MM.1S (cell line): Measurements from ENCODE around the gene ATXN1L.
A peak's percentile ranks its signal among the peaks of the same experiment; 100 is the strongest.

Source experiments
- DNase-seq: peaks from one replicate; pipeline ENCODE4 v3.0.0-alpha.2; 2015
- H2AFZ ChIP-seq: fragments of 300-600 bp; sonication (generic); 2 replicates; pipeline ENCODE4 v1.6.0; 2016; ENCODE audit warnings: antibody characterized with exemption, low read length
- H3F3A ChIP-seq: fragments of 300-600 bp; sonication (generic); 2 replicates; pipeline ENCODE4 v1.6.1; 2016; ENCODE audit warnings: mild to moderate bottlenecking, antibody characterized with exemption, low read length, moderate library complexity, mixed read lengths; ENCODE audit not compliant: insufficient read depth
- H3K27ac ChIP-seq: fragments of 300-600 bp; sonication (generic); 2 replicates; pipeline ENCODE4 v1.5.1; 2016; ENCODE audit warnings: mild to moderate bottlenecking, low read length
- H3K27me3 ChIP-seq: fragments of 300-600 bp; sonication (generic); replicated peaks from 2 replicates; pipeline ENCODE4 v1.6.0; 2016; ENCODE audit warnings: low read length; ENCODE audit not compliant: insufficient read depth
- H3K36me3 ChIP-seq: fragments of 300-600 bp; sonication (generic); replicated peaks from 2 replicates; pipeline ENCODE4 v1.6.1; 2016; ENCODE audit warnings: mild to moderate bottlenecking, low read length, mixed read lengths; ENCODE audit not compliant: insufficient read depth
- H3K4me1 ChIP-seq: fragments of 300-600 bp; sonication (generic); 2 replicates; pipeline ENCODE4 v1.6.1; 2016; ENCODE audit warnings: low read length, mixed read lengths
- H3K4me2 ChIP-seq: fragments of 300-600 bp; sonication (generic); 2 replicates; pipeline ENCODE4 v1.6.0; 2016; ENCODE audit warnings: low read depth, low read length
- H3K4me3 ChIP-seq: fragments of 300-600 bp; sonication (generic); 2 replicates; pipeline ENCODE4 v1.5.1; 2016; ENCODE audit warnings: low read length, mixed read lengths
- H3K79me2 ChIP-seq: fragments of 300-600 bp; sonication (generic); 2 replicates; pipeline ENCODE4 v1.6.1; 2016; ENCODE audit warnings: mixed run types, low read length, mixed read lengths
- H3K9ac ChIP-seq: fragments of 300-600 bp; sonication (generic); 2 replicates; pipeline ENCODE4 v1.6.1; 2016; ENCODE audit warnings: low read length, mixed read lengths
- H3K9me2 ChIP-seq: fragments of 300-600 bp; sonication (generic); replicated peaks from 2 replicates; pipeline ENCODE4 v1.6.1; 2016; ENCODE audit warnings: mild to moderate bottlenecking, low read length, mixed read lengths; ENCODE audit not compliant: insufficient read depth
- H3K9me3 ChIP-seq: fragments of 300-600 bp; sonication (generic); replicated peaks from 2 replicates; pipeline ENCODE4 v1.6.1; 2016; ENCODE audit warnings: mild to moderate bottlenecking, low read length, mixed read lengths; ENCODE audit not compliant: insufficient read depth
- H4K20me1 ChIP-seq: fragments of 300-600 bp; sonication (generic); 2 replicates; pipeline ENCODE4 v1.6.1; 2016; ENCODE audit warnings: mild to moderate bottlenecking, low read length, moderate library complexity, mixed read lengths; ENCODE audit not compliant: insufficient read depth
- CTCF ChIP-seq: fragments of 300-600 bp; sonication (generic); IDR thresholded peaks from 2 replicates; pipeline ENCODE4 v1.5.1; 2016; ENCODE audit warnings: antibody characterized with exemption, low read length, mixed read lengths
- EZH2 ChIP-seq: fragments of 300-600 bp; sonication (generic); optimal IDR thresholded peaks from 2 replicates; pipeline ENCODE3; 2017; ENCODE audit warnings: low read depth, mild to moderate bottlenecking, antibody characterized with exemption, low read length, mixed read lengths
- EZH2phosphoT487 ChIP-seq: fragments of 300-600 bp; sonication (generic); IDR thresholded peaks from 2 replicates; pipeline ENCODE4 v1.6.1; 2018; ENCODE audit warnings: antibody characterized with exemption, low read length

The ATXN1L gene

DNA sequence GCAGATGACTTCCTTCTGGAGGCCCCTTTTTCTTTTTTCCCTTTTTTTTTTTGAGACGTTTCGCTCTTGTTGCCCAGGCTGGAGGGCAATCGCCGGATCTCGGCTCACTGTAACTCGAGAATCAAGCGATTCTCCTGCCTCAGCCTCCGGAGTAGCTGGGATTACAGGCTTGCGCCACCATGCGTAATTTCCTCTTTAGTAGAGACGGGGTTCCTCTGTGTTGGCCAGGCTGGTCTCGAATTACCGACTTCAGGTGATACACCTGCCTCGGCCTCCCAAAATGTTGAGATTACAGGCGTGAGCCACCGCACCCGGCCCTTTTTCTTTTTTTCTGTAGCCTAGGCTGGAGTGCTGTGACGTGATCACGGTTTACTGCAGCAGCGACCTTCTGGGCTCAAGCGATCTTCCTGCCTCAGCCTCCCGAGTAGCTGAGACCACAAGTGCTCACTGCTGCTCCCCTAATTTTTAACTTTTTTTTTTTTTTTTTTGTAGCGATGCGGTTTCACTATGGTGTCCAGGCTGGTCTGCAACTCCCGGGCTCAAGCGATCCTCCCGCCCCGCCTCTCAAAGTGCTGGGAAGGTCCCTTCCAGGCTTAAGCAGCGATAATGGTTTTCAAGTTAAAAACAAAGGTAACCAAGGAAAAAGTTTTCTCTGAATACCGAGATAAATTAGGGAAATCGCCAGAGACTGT, 48.6 kb downstream of the ATXN1L start:
- peak; percentile 77 for DNase-seq
- peaks cover 20% of the 10 kb centered on the region for H3F3A ChIP-seq
- peak overlapping the region; percentile 76 for H2AFZ ChIP-seq

GRCh38 chr16:71894921-71895678, 49.3 kb downstream of the ATXN1L start, which contains the start of gene IST1:
Gene IST1 (plus strand): TSS chr16:71895531. CDS start chr16:71915641, 20,110 bp downstream.
- Histone ChIP-seq H3K36me3 (no peaks in the 10 kb centered on the region), H3K9me2 (no peaks in the 10 kb centered on the region), H3F3A (peaks cover 20% of the 10 kb centered on the region), H3K4me3 (peak within 1 kb of the TSS; percentile 94), H3K9me3 (no peaks in the 10 kb centered on the region), H3K79me2 (peaks cover 48% of the 10 kb centered on the region), H3K27me3 (no peaks in the 10 kb centered on the region), H3K4me2 (peak within 1 kb of the TSS; percentile 95), H3K9ac (peak within 1 kb of the TSS; percentile 91), H3K4me1 (0 out of 2 replicates have a peak, but pooled peaks cover 3% of the 10 kb centered on the region), H3K27ac (peak within 1 kb of the TSS; percentile 80), H2AFZ (peak within 1 kb of the TSS; percentile 82), H4K20me1 (peaks cover 14% of the 10 kb centered on the region; the same call in 1 of the 2 replicates)
- TF ChIP-seq EZH2 (no peak), EZH2phosphoT487 (no peak), CTCF (no peak)
- DNase-seq: peak; percentile 98

More for the DNA sequence above, 48.6 kb downstream of the ATXN1L start:
- H3K9ac ChIP-seq: peak overlapping the region; percentile 91
- peaks cover 10% of the 10 kb centered on the region; the same call in 1 of the 2 replicates for H4K20me1 ChIP-seq
- H3K4me2 ChIP-seq: peak overlapping the region; percentile 95
- no peak for TF ChIP-seq EZH2
- TF ChIP-seq EZH2phosphoT487: no peak
- TF ChIP-seq CTCF: peak; percentile 30; the same call in 1 of the 2 replicates
- H3K27ac ChIP-seq: peak overlapping the region; percentile 80
- H3K9me2 ChIP-seq: no peaks in the 10 kb centered on the region
- peak overlapping the region; percentile 94 for H3K4me3 ChIP-seq
- H3K36me3 ChIP-seq: no peaks in the 10 kb centered on the region
- H3K79me2 ChIP-seq: peaks cover 41% of the 10 kb centered on the region
- 0 out of 2 replicates have a peak, but pooled peaks cover 3% of the 10 kb centered on the region for H3K4me1 ChIP-seq
- H3K27me3 ChIP-seq: no peaks in the 10 kb centered on the region
- no peaks in the 10 kb centered on the region for H3K9me3 ChIP-seq

- Histone ChIP-seq H3K27me3 (no peaks in the 10 kb centered on the region), H3K79me2 (peaks cover 55% of the 10 kb centered on the region), H3K9me2 (no peaks in the 10 kb centered on the region), H3K36me3 (no peaks in the 10 kb centered on the region), H3F3A (peaks cover 23% of the 10 kb centered on the region), H3K27ac (peak overlapping the region; percentile 80), H3K9ac (peak overlapping the region; percentile 91), H2AFZ (peak overlapping the region; percentile 82), H3K4me2 (peak overlapping the region; percentile 60), H4K20me1 (peaks cover 20% of the 10 kb centered on the region), H3K9me3 (no peaks in the 10 kb centered on the region), H3K4me1 (0 out of 2 replicates have a peak, but pooled peaks cover 3% of the 10 kb centered on the region), H3K4me3 (peak overlapping the region; percentile 94)
- DNase-seq: peak; percentile 27
- TF ChIP-seq CTCF (no peak), EZH2 (no peak), EZH2phosphoT487 (no peak)
Measured at GRCh38 chr16:71895679-71896365, 50.0 kb downstream of the ATXN1L start.
